ENCODE results near the gene SDCBP2.

Gene SDCBP2

GRCh38 chr20:1327827-1328679 is 886 bp downstream of the SDCBP2 start:
- DNase-seq, result no peak

GRCh38 chr20:1327241-1327653 is 1.7 kb downstream of the SDCBP2 start:
- no peak for DNase-seq

DNA sequence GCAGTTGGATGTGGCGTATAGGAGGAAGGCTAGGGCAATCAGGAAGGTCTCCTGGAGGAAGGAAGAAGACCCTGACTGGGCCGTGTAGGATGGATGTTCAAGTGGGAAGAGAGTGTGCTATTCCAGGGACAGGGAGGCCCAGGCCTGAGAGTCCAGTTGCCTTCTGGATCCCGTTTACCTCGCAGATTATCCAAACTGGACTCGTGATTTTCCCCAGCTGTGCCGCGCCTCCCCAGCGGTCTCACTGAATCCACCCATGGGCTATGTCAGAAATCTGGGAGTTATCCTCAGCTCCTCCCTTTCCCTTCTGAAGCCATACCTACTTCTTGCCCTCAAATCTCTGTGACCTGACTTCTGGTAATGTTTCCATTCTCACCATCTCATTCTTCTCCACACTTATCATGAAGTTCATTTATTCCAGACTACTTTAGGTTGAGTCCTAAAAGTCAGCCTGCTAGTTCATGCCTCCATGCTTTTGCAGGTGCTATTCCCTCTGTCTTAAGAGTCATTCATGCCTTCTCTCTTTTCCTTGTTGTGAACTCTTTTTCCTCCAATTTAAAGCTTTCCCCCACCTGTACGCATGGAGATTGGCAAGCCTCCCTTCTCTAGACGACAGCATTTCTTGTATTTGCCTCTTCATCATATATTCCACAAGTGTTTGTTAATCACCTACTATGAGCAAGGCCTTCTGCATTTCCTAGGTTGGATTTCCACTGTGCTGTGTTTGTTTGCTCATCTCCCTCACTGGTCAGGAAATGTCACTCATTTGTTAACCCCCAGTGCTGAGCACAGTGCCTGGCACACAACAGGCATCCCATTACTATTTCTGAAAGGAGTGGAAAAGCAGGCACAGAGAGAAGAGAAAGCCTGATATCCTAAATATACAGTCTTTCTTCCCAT is 2.7 kb downstream of the SDCBP2 start:
- DNase-seq, result no peak

DNA sequence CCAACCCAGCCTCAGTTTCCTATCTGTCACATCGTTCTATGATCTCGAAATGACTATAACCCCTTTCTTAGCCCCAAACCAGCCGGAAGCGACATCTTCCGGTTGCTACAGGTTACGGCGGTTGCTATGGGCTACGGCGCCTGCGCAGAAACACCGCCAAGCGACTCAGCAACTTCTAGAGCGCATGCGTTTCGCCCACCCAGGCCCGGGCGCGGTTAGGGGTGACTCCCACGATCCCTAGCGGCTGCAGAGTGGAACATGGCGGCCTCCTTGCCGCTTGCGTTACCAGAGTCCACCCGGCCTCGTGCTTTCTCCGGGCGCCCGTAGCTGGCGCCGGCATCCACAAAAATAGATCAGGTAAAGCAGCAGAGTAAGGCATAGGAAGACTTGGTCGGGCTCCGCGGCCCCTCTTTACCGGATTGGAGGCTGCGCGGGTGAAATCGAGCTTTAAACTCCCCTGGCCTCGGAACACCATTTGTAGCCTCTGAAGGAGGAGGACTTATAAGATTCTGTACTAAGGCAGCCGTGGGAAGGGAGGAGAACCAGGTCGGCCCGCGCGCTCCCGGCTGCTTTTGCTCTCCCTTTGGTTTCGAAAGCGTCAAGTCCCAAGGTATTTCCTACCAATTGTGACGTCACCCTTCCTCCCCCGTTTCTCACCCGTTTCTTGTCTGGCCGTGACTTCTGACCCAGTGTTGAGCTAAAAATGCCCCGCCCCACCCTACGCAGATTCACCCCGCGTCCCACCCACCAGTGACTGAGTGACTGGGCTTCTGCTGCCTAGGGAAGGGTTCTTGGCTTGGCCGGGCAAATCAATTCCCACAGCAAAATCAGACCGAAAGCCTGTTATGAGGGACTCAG is 3.5 kb downstream of the SDCBP2 start:
- DNase-seq, result peak; percentile 100

GRCh38 chr20:1324598-1325172 is 4.3 kb downstream of the SDCBP2 start:
- peak; percentile 28 for DNase-seq

GRCh38 chr20:1323830-1324597 is 4.9 kb downstream of the SDCBP2 start:
- DNase-seq, result no peak

- DNase-seq, result no peak
These were observed 5.7 kb downstream of the SDCBP2 start for GRCh38 chr20:1323256-1323655.

DNA sequence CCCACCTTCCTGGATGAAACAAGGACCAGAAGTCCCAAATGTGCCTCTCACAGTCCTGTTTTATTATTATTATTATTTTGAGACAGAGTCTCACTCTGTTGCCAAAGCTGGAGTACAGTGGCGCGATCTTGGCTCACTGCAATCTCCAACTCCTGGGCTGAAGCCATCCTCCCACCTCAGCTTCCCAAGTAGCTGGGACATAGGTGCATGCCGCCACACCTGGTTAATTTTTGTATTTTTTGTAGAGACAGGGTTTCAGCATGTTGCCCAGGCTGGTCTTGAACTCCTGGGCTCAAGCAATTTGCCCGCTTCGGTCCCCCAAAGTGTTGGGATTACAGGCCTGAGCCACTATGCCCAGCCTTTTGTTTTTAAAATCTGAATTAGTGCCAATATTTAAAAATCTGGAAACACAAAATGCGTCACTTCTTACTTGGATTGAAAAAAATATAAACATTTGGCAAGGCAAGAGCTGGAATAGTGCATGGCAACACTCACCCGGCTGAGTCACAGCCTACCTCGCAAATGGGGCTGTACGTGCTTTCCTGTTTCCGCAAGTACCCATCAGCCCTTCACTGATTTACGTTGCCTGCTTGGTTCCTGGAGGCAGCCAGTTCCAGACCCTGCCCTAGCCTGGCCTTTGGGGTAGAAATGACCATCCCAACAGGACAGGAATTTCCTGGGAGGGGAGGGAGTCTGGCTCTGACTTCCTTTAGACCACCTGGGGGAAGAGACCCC is 6.3 kb downstream of the SDCBP2 start:
- DNase-seq, result no peak

DNA sequence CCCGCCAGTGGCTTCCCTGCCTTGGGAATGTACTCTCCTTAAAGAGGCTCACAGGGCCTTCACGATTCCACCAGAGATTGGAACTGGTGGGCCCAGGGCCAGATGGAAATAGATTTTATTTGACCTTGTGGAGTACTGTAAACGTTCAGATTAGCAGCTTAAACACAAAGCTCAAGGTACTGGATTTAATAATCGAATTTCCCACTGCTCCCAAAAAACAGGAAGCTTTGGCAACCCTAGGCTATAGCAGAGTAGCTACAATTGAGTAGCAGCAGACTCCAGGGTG is 7.3 kb downstream of the SDCBP2 start:
- DNase-seq, result no peak

GRCh38 chr20:1320902-1321653 is 7.9 kb downstream of the SDCBP2 start:
- no peak for DNase-seq

- DNase-seq, result no peak
These were observed 8.9 kb downstream of the SDCBP2 start for GRCh38 chr20:1320016-1320415.

DNA sequence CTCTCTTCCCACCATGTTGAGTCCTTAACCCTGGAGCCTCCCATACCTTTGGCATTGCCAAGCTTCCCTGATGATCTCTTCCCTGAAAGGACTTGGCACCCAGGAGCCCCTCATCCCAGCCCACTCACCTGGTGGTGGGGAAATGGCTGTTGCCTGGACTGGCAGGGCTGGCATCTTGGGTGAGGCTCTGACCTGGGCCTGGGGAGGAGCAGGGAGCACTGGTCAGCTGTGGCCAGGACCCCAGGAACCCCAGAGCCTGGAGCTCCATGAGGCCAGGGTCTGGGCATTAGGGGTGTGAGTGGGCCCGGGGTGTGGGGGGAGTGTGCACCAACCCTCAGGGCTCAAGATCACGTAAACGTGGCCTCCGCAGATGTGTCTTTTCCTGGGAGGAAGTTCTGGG is 9.5 kb downstream of the SDCBP2 start:
- no peak for DNase-seq

DNA sequence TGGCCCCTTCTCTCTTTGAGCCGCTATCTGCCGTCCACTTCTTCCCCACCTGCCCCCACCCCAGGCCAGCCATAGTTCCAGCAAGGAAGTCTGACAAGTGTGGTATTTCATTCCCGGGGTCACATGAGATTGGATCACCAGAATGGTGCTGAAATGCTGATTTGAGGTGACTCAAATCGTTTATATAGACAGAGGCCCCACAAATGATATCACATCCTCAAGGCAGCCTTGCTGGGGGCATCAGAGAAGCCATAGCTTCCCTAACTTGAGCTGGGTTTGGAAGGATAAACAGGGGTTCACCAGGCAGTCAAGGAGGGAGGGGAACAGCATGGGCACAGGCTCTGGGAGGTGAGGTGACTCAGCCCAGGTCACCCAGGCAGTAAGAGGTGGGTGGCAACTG is 9.9 kb downstream of the SDCBP2 start:
- DNase-seq, result no peak

DNA sequence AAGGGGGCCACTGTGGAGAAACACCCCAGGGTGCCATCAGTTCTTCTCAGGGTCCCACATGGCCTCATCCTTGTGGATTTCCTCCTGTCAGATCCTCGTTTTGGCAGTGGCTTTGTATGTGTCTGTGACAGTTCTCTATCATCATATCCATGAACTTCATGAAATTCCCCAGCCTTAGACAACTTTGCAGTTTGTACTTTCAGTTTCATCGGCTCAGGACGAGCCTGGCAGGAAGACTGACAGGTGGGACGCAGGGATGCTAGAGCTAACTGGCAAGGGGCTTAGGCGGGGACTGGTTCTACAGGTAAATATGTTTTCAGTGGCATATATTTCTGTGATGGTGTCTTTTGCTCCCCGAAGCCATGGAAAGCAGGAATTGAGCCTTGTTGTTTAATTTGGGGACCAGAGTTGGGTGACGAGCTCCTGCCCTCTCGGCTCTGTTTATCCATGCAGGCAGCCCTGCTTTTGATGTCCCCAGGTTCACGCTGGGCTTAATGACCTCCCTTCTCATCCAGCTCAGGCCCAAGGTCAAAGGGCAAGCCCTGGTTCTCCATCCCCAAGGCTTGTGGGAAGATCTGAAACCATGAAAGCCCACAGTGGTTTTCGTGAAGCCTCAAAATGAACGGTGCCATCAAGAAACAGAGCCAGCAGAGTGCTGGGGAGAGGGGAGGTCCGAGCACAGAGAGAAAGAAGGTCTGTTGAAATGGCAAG is 11.2 kb downstream of the SDCBP2 start:
- no peak for DNase-seq

DNA sequence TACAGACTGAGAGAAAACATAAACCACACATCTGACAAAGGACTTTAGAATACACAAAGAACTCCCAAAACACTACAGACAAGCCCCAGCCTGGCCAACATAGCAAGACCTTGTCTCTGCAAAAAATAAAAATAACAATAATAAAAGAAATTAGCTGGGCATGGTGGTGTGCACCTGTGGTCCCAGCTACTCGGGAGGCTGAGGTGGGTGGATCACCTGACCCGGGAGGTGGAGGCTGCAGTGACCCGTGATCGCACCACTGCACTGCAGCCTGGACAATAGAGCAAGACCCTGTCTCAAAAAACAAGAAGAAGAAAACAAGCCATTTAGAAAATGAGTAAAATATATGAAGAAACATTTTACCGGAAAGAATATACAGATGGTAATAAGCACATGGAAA is 13.1 kb downstream of the SDCBP2 start:
- no peak for DNase-seq

GRCh38 chr20:1313236-1313964 is 15.5 kb downstream of the SDCBP2 start:
- peak; percentile 81 for DNase-seq

GRCh38 chr20:1312904-1313235 is 16.1 kb downstream of the SDCBP2 start:
- no peak for DNase-seq

DNA sequence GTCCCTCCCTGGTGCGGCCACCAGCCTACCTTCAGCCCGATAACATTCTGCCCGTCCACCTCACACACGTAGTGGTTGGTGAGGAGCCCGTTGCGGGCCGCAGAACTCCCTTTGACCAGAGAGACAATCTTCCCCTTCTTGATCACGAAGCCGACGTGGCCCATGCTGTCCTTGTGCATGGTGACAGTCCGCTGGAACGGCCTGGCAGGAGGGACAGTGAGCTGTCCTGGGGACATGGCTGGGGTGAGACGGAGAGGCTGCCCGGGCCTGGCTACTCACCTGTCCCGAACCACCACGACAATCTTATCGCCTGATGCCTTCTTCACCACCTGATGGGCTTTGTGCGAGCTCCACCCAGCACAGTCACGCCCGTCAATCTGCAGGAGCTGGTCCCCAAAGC is 16.6 kb downstream of the SDCBP2 start:
- no peak for DNase-seq

DNA sequence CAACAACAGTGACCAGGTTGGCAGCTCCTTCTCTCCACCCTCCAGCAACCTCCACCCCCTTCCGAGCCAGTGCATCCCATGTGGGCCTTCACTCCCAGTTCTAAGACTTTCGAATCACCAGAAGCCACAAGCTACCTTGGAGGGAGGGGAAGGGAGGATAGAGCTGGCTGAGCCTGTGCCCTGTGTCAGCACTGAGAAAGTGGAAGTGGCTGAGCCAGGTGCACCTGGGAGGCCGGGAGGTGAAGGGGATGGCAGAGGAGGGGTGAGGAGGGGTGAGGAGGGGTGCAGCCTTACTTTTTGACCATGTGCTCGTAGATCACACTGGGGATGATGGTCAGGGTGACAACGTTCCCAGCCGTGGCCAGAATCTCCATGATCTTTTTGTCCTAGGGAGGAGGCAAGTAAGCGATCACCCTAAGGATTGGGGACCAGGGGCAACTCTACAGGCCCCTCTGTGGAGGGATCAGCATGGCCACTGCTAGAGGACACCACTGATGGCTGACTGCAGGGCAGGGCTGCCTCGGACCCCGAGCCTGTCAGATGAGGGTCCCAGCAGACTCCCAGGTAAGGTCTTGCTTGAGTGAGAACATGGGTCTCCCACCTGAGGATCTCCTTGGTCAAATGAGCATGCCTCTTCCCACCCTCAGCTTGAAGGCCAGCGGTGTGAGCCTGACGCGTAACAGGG is 18.3 kb downstream of the SDCBP2 start:
- no peak for DNase-seq
